Dermis lymphatic vessel endothelial cell (primary cell): Measurements from ENCODE around the gene MED12. TPM values are rescaled to one million over a fixed set of nuclear protein-coding genes. Genes with fewer than 3 reads are reported as not detected.

Source experiments
- total RNA-seq: library from RNA; depleted of rRNA; stranded (reverse); fragments of >200 nt; gene quantifications from 2 replicates; pipeline ENCODE4 v1.2.1, GENCODE V29; 2014

MED12 gene
- 26.5 and 37.1 TPM in 2 replicates for total RNA-seq

DNA sequence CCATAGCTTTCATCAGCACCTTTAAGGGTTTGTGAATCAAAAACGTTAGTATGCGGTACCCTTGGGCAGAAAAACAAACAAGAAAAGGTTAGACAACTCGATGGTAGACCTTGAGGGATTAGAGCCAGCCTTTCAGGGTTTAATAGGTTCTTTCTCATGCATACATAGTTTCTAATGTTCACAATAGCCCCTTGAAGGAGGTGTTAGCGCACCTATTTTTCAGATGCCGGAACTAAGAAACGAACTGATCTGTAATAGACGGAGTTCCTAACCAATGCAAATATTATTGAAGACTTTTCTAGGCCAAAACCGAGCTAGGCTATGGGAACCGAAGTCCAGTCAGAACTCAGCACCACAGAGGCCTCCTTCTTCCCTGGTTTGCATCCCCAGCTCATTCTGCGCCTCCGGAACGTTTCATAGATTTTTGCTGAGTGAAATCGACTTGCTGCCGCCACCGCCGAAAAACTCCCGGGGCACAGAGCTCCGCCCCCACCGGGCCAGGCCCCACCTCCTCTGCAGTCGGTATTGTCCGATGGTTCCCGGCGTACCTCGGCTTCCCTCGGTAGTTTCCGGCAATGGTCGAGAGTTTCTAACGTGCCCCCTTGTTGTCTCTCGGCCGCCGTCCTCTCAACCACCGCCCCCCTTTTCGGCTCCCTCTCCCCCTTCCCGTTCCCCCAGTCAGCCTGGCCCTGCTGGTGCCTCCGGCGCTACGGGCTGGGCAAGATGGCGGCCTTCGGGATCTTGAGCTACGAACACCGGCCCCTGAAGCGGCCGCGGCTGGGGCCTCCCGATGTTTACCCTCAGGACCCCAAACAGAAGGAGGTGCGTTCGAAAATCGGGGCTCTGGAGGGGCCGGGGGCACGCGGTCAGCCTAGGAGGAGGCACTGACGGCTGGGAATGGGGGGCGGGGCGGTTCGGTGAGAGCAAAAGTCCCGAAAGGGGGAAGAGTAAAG is at the start of gene MED12:
MED12 (plus strand) TSS at position 565 of the 953 bp plus-strand sequence; CDS start at position 724, 159 bp downstream.

GRCh38 chrX:71095555-71095980 is 22.8 kb upstream of the MED12 start, which contains the start of gene FOXO4:
TSS of gene FOXO4 (plus strand) at chrX:71095851. CDS start at chrX:71096529, 678 bp downstream.

DNA sequence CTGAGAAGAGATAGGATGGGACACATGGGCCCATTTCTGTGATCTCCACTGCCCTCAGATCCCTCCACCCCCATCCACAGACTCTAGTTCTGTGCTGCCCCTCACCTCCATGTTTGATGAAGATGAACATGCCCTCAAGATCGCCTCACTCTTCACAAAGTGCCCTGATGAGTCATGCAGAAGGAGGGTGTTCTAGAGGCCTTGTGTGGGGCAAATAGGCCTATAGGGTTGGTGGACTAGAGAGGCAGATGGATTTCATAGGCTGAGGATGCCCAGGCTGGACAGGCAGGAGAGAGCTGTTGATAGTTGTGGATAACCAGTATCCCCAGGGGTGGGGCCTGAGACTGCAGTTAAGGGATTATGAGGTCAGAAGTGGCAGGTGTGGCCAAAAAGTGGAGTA is 12.0 kb upstream of the MED12 start, which contains the start of gene CXorf65:
CXorf65 (minus strand) TSS at position 314 of the 400 bp plus-strand sequence; CDS start at position 130, 184 bp downstream.

GRCh38 chrX:71111141-71111843 is 7.1 kb upstream of the MED12 start, which contains the start of gene IL2RG:
TSS of gene IL2RG (minus strand) at chrX:71111577. CDS start at chrX:71111539, 38 bp downstream.

GRCh38 chrX:71144651-71145050 is 26.3 kb downstream of the MED12 start, which contains the start of gene NLGN3:
TSS of gene NLGN3 (plus strand) at chrX:71144841. CDS start at chrX:71147750, 2,909 bp downstream.

Other genes starting within 250 kb of the MED12 start
- not detected in 2 replicates for gene TEX11, start 209.9 kb upstream of the MED12 start, total RNA-seq
- not detected in 2 replicates for gene SLC7A3, start 187.5 kb upstream of the MED12 start, total RNA-seq
- 72.8 and 106 TPM in 2 replicates for gene SNX12, start 50.3 kb upstream of the MED12 start, total RNA-seq
- 10.7 and 14.4 TPM in 2 replicates for gene FOXO4, start 22.7 kb upstream of the MED12 start, total RNA-seq
- gene CXorf65, start 11.9 kb upstream of the MED12 start, total RNA-seq: not detected in 2 replicates
- gene IL2RG, start 7.0 kb upstream of the MED12 start, total RNA-seq: 0.34 TPM in 1 of 2 replicates, not detected in the other
- under 0.01 and 0.09 TPM in 2 replicates for gene NLGN3, start 26.2 kb downstream of the MED12 start, total RNA-seq
- not detected in 2 replicates for gene GJB1, start 104.6 kb downstream of the MED12 start, total RNA-seq
- 8.3 and 11.6 TPM in 2 replicates for gene ZMYM3, start 135.5 kb downstream of the MED12 start, total RNA-seq
- 340 and 450 TPM in 2 replicates for gene NONO, start 165.0 kb downstream of the MED12 start, total RNA-seq
- 0.33 and 0.77 TPM in 2 replicates for gene ITGB1BP2, start 183.2 kb downstream of the MED12 start, total RNA-seq
- 29.3 and 39.1 TPM in 2 replicates for gene TAF1, start 247.8 kb downstream of the MED12 start, total RNA-seq